Neural crest cell (in vitro differentiated cells): Measurements from ENCODE around the gene ANXA2. TPM values are rescaled to one million over a fixed set of nuclear protein-coding genes. Genes with fewer than 3 reads are reported as not detected.

Experiments used
- DNase-seq: peaks from one replicate; pipeline ENCODE4 v3.0.0; 2021; ENCODE audit warnings: low read depth, mixed read lengths, low spot score
- H3K27ac Mint-ChIP-seq: one replicate; pipeline ENCODE4 v1.8.0; 2021; ENCODE audit warnings: mild to moderate bottlenecking, mixed read lengths; ENCODE audit not compliant: unreplicated experiment
- H3K27me3 Mint-ChIP-seq: 2 replicates; pipeline ENCODE4 v1.8.0; 2021; ENCODE audit warnings: low read depth, mild to moderate bottlenecking, mixed read lengths
- H3K36me3 Mint-ChIP-seq: 2 replicates; pipeline ENCODE4 v1.8.0; 2021; ENCODE audit warnings: low read depth, mild to moderate bottlenecking, mixed read lengths
- H3K4me1 Mint-ChIP-seq: 2 replicates; pipeline ENCODE4 v1.8.0; 2021; ENCODE audit warnings: mixed read lengths
- H3K4me3 Mint-ChIP-seq: one replicate; pipeline ENCODE4 v1.8.0; 2021; ENCODE audit warnings: mild to moderate bottlenecking, mixed read lengths
- H3K9me3 Mint-ChIP-seq: 2 replicates; pipeline ENCODE4 v1.8.0; 2021; ENCODE audit warnings: mixed read lengths
- total RNA-seq: library from RNA; stranded (reverse); gene quantifications from 2 replicates; pipeline ENCODE4 v1.2.1, GENCODE V29; 2021
- TF ChIP-seq, protein P1 (sequence below): fragments of 200-600 bp; sonication (generic); conservative IDR thresholded peaks from 2 replicates; pipeline ENCODE4 v1.5.0; 2021; ENCODE audit warnings: antibody characterized with exemption, mild to moderate bottlenecking

ANXA2 gene
- total RNA-seq, 1 donor from 2014 or later: 122 TPM

DNA sequence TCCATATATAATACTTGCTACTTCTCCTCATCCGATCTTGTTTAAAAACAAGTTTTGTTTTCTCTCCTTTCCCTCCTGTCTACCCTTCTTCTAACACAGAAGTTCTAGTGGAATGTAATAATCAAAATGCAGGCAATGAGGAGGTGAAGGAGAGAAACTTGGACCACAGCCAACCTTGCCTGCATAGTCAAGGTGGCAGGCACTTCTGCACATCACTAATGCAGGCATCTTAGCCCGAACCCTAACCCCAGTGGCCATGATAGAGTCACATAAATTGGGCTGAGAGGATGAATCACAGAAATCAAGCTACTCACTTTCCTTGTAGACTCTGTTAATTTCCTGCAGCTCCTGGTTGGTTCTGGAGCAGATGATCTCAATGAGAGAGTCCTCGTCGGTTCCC, 41.0 kb downstream of the ANXA2 start:
- TF ChIP-seq, protein P1, sequence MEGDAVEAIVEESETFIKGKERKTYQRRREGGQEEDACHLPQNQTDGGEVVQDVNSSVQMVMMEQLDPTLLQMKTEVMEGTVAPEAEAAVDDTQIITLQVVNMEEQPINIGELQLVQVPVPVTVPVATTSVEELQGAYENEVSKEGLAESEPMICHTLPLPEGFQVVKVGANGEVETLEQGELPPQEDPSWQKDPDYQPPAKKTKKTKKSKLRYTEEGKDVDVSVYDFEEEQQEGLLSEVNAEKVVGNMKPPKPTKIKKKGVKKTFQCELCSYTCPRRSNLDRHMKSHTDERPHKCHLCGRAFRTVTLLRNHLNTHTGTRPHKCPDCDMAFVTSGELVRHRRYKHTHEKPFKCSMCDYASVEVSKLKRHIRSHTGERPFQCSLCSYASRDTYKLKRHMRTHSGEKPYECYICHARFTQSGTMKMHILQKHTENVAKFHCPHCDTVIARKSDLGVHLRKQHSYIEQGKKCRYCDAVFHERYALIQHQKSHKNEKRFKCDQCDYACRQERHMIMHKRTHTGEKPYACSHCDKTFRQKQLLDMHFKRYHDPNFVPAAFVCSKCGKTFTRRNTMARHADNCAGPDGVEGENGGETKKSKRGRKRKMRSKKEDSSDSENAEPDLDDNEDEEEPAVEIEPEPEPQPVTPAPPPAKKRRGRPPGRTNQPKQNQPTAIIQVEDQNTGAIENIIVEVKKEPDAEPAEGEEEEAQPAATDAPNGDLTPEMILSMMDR: no peak
- H3K27me3 Mint-ChIP-seq: no peaks in the 10 kb centered on the region
- no peaks in the 10 kb centered on the region for H3K9me3 Mint-ChIP-seq
- DNase-seq: no peak
- no peaks in the 10 kb centered on the region for H3K4me1 Mint-ChIP-seq
- H3K4me3 Mint-ChIP-seq: no peak overlapping the region
- H3K36me3 Mint-ChIP-seq: no peaks in the 10 kb centered on the region
- no peak overlapping the region for H3K27ac Mint-ChIP-seq

DNA sequence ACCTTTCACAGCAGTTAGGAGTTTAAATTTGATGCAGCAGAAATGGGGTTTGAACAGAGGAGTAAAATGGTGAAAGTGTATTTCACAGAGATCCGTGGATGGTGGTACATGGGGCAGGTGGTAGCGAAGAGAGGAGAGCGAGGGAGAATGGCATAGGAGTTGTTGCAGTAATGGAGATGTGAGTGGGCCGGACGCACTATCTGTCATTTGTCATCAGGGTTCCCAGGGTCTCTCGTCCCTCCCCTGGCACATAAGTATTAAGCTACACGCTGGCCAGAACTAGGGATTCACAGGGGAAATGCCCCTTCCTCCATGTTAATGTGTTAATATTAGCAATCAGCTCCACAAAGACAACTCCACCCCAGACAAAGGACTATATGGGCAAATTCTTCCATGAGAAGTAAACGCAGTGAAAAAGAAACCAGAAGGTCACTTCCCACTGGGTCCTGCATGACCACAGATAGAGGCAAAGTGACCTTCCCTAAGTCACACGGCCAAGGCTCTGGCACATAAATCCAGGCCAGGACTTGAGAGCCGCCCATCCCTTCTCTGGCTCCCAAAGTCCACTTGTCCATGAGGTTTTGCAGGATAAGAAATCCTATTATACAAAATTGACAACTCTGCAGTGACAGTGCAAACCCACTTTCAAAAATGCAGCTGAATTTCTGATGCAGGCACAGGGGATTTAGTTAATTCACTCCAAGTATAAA, 42.5 kb downstream of the ANXA2 start:
- Mint-ChIP-seq H3K27me3 (no peaks in the 10 kb centered on the region), H3K9me3 (no peaks in the 10 kb centered on the region), H3K4me3 (no peak overlapping the region), H3K27ac (peak overlapping the region; percentile 17), H3K4me1 (no peaks in the 10 kb centered on the region), H3K36me3 (no peaks in the 10 kb centered on the region)
- TF ChIP-seq, protein P1: no peak
- no peak for DNase-seq

DNA sequence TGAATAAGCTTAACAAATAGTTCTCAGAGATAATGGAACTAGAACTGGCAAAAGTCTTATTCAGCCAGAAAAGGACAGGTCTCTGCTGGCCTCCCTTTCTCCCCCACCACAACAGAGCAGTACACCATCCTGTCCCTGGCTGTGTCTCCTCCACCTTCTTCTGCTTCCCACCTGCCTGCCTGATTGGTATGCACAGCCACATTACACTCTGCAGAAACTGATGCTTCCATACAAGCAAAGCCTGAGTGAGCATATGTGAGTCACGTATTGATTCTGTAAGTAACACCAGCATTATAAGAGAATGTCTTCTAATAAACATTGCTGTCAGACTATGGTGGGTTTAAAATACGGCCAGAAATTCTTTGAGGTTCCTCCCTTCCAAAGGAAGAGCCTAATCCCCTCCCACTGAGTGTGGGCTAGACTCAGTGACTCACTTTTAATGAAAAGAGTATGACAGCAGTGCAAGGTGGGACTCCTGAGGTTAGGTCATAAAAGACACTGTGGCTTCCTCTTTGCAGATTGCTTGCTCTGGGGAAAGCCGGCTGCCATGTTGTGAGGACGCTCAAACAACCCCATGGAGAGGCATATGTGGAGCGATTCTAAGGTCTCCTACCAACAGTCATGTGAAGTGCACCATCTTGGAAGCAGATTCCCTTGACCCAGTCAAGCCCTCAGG, 44.4 kb downstream of the ANXA2 start:
- H3K9me3 Mint-ChIP-seq: no peaks in the 10 kb centered on the region

DNA sequence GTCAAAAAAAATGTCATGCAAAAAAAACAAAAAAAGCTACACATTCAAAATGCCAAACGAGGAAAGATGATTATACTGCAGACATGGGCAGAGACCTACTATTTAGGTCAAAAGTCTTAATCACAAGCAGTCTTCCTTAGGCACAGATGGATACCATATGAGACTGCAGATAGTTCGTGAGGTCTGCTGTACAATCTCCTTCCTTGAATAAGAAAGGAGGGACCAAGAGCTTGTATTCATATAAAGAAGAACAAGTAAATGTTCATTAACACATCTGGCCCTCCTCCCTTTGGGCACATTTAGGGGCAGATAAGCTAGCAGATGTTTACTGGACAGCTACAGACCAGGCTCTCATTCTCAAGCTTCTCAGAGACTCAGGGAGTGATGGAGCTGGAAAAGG, 45.3 kb downstream of the ANXA2 start:
- H3K27ac Mint-ChIP-seq: no peak overlapping the region

More for the DNA sequence above, 44.4 kb downstream of the ANXA2 start:
- no peak for DNase-seq
- Mint-ChIP-seq H3K4me3 (no peak overlapping the region), H3K36me3 (peaks cover 3% of the 10 kb centered on the region), H3K27ac (peak overlapping the region; percentile 78), H3K4me1 (no peaks in the 10 kb centered on the region), H3K27me3 (no peaks in the 10 kb centered on the region)
- TF ChIP-seq, protein P1: no peak

DNA sequence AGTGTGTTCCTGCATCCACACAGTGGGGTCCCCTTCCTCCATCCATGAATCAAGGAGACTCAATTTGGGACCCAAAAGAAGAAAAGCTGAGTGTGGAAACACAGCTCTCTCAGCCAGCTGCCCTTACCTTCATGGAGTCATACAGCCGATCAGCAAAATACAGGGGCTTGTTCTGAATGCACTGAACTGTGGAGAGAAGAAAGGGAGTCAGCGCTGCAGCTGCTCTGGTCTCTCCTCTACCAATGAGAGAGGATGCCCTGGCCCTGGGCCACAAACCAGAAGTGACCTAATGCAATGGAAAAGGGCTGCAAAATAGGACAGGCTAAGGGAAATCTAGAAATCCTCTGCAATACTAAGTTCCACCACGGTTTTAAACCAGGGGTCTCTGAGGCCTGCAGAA, 46.7 kb downstream of the ANXA2 start:
- no peaks in the 10 kb centered on the region for H3K9me3 Mint-ChIP-seq
- TF ChIP-seq, protein P1: no peak
- DNase-seq: no peak
- H3K4me1 Mint-ChIP-seq: no peaks in the 10 kb centered on the region
- H3K36me3 Mint-ChIP-seq: peaks cover 5% of the 10 kb centered on the region
- H3K27ac Mint-ChIP-seq: no peak overlapping the region
- no peaks in the 10 kb centered on the region for H3K27me3 Mint-ChIP-seq
- H3K4me3 Mint-ChIP-seq: no peak overlapping the region

More for the DNA sequence above, 45.3 kb downstream of the ANXA2 start:
- Mint-ChIP-seq H3K36me3 (peaks cover 3% of the 10 kb centered on the region), H3K9me3 (no peaks in the 10 kb centered on the region), H3K27me3 (no peaks in the 10 kb centered on the region), H3K4me1 (no peaks in the 10 kb centered on the region), H3K4me3 (no peak overlapping the region)
- DNase-seq: no peak
- TF ChIP-seq, protein P1: no peak
